ENCODE data around the gene TLR6.

Gene TLR6

GRCh38 chr4:38871593-38871992 lies 15.0 kb upstream of the TLR6 start:
- TF ChIP-seq, protein P1, sequence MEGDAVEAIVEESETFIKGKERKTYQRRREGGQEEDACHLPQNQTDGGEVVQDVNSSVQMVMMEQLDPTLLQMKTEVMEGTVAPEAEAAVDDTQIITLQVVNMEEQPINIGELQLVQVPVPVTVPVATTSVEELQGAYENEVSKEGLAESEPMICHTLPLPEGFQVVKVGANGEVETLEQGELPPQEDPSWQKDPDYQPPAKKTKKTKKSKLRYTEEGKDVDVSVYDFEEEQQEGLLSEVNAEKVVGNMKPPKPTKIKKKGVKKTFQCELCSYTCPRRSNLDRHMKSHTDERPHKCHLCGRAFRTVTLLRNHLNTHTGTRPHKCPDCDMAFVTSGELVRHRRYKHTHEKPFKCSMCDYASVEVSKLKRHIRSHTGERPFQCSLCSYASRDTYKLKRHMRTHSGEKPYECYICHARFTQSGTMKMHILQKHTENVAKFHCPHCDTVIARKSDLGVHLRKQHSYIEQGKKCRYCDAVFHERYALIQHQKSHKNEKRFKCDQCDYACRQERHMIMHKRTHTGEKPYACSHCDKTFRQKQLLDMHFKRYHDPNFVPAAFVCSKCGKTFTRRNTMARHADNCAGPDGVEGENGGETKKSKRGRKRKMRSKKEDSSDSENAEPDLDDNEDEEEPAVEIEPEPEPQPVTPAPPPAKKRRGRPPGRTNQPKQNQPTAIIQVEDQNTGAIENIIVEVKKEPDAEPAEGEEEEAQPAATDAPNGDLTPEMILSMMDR (conservative IDR thresholded peaks at IDR 0.05; ENCODE audit: low read length): no peak
- TF ChIP-seq EZH2phosphoT487 (IDR thresholded peaks at IDR 0.05; ENCODE audit: borderline replicate concordance): no peak
- Histone ChIP-seq H3K27me3 (ENCODE audit: insufficient read depth, low read length, poor library complexity, severe bottlenecking) (no peaks in the 10 kb centered on the region), H3K9me2 (replicated peaks; ENCODE audit: low read depth, low read length) (no peaks in the 10 kb centered on the region), H3K4me3 (ENCODE audit: low read length, poor library complexity, severe bottlenecking) (no peak overlapping the region), H2AFZ (ENCODE audit: low read length) (no peak overlapping the region), H3K79me2 (ENCODE audit: insufficient read depth, low read length) (no peaks in the 10 kb centered on the region), H3K9ac (ENCODE audit: low read depth, low read length, poor library complexity, severe bottlenecking) (no peak overlapping the region), H3K4me1 (ENCODE audit: insufficient read depth, low read length, poor library complexity, severe bottlenecking) (no peaks in the 10 kb centered on the region), H3F3A (ENCODE audit: low read depth) (no peaks in the 10 kb centered on the region), H4K20me1 (ENCODE audit: insufficient read depth, low read length, poor library complexity, severe bottlenecking) (no peaks in the 10 kb centered on the region), H3K36me3 (ENCODE audit: insufficient read depth, low read length) (no peaks in the 10 kb centered on the region), H3K4me2 (ENCODE audit: low read depth, low read length, poor library complexity, severe bottlenecking) (no peak overlapping the region), H3K9me3 (ENCODE audit: insufficient read depth, low read depth, low read length) (no peaks in the 10 kb centered on the region)

- Histone ChIP-seq H3K9me3 (ENCODE audit: insufficient read depth, low read depth, low read length) (no peaks in the 10 kb centered on the region), H2AFZ (ENCODE audit: low read length) (no peak overlapping the region), H3K9ac (ENCODE audit: low read depth, low read length, poor library complexity, severe bottlenecking) (no peak overlapping the region), H4K20me1 (ENCODE audit: insufficient read depth, low read length, poor library complexity, severe bottlenecking) (no peaks in the 10 kb centered on the region), H3F3A (ENCODE audit: low read depth) (no peaks in the 10 kb centered on the region), H3K36me3 (ENCODE audit: insufficient read depth, low read length) (no peaks in the 10 kb centered on the region), H3K4me2 (ENCODE audit: low read depth, low read length, poor library complexity, severe bottlenecking) (no peak overlapping the region), H3K4me3 (ENCODE audit: low read length, poor library complexity, severe bottlenecking) (no peak overlapping the region), H3K79me2 (ENCODE audit: insufficient read depth, low read length) (no peaks in the 10 kb centered on the region), H3K4me1 (ENCODE audit: insufficient read depth, low read length, poor library complexity, severe bottlenecking) (no peaks in the 10 kb centered on the region), H3K27me3 (ENCODE audit: insufficient read depth, low read length, poor library complexity, severe bottlenecking) (no peaks in the 10 kb centered on the region), H3K9me2 (replicated peaks; ENCODE audit: low read depth, low read length) (no peaks in the 10 kb centered on the region)
- TF ChIP-seq EZH2phosphoT487 (IDR thresholded peaks at IDR 0.05; ENCODE audit: borderline replicate concordance): no peak
- TF ChIP-seq, protein P1 (conservative IDR thresholded peaks at IDR 0.05; ENCODE audit: low read length): no peak
Measured at GRCh38 chr4:38870098-38870808, 13.6 kb upstream of the TLR6 start.

DNA sequence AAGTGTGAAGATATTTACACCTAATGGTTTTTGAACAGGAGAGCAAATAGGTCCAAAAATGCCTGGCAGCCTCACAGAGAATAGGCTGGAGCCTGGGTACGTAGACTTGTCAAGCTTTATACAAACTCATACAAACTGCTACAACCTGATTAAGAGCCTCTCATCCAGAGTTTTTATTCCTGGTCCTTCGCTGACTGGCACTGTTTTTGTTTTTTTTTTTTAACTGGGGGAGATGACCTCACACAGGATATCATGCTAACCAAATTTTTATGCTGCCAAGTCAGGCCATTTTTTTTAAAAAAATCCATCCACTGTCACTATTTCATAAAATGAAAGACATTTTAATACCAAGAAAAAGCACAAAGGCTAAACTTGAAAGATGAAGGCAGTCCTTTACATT lies 12.9 kb upstream of the TLR6 start:
- Histone ChIP-seq H3K9me2 (replicated peaks; ENCODE audit: low read depth, low read length) (no peaks in the 10 kb centered on the region), H3K4me2 (ENCODE audit: low read depth, low read length, poor library complexity, severe bottlenecking) (no peak overlapping the region), H3K4me1 (ENCODE audit: insufficient read depth, low read length, poor library complexity, severe bottlenecking) (no peaks in the 10 kb centered on the region), H4K20me1 (ENCODE audit: insufficient read depth, low read length, poor library complexity, severe bottlenecking) (no peaks in the 10 kb centered on the region), H3K79me2 (ENCODE audit: insufficient read depth, low read length) (no peaks in the 10 kb centered on the region), H3K36me3 (ENCODE audit: insufficient read depth, low read length) (no peaks in the 10 kb centered on the region), H3K9me3 (ENCODE audit: insufficient read depth, low read depth, low read length) (no peaks in the 10 kb centered on the region), H3K27me3 (ENCODE audit: insufficient read depth, low read length, poor library complexity, severe bottlenecking) (no peaks in the 10 kb centered on the region), H3K9ac (ENCODE audit: low read depth, low read length, poor library complexity, severe bottlenecking) (no peak overlapping the region), H2AFZ (ENCODE audit: low read length) (no peak overlapping the region), H3K4me3 (ENCODE audit: low read length, poor library complexity, severe bottlenecking) (no peak overlapping the region), H3F3A (ENCODE audit: low read depth) (no peaks in the 10 kb centered on the region)
- no peak for TF ChIP-seq EZH2phosphoT487 (IDR thresholded peaks at IDR 0.05; ENCODE audit: borderline replicate concordance)
- TF ChIP-seq, protein P1 (conservative IDR thresholded peaks at IDR 0.05; ENCODE audit: low read length): no peak

Data from Loucy (cell line).